ENCODE measurements around the gene C20orf96. TPM values are rescaled to one million over a fixed set of nuclear protein-coding genes. Genes with fewer than 3 reads are reported as not detected.
A peak's percentile ranks its signal among the peaks of the same experiment; 100 is the strongest.

Gene C20orf96
- polyA plus RNA-seq, 1 donor from 2014 or later, result 1.1 TPM

DNA sequence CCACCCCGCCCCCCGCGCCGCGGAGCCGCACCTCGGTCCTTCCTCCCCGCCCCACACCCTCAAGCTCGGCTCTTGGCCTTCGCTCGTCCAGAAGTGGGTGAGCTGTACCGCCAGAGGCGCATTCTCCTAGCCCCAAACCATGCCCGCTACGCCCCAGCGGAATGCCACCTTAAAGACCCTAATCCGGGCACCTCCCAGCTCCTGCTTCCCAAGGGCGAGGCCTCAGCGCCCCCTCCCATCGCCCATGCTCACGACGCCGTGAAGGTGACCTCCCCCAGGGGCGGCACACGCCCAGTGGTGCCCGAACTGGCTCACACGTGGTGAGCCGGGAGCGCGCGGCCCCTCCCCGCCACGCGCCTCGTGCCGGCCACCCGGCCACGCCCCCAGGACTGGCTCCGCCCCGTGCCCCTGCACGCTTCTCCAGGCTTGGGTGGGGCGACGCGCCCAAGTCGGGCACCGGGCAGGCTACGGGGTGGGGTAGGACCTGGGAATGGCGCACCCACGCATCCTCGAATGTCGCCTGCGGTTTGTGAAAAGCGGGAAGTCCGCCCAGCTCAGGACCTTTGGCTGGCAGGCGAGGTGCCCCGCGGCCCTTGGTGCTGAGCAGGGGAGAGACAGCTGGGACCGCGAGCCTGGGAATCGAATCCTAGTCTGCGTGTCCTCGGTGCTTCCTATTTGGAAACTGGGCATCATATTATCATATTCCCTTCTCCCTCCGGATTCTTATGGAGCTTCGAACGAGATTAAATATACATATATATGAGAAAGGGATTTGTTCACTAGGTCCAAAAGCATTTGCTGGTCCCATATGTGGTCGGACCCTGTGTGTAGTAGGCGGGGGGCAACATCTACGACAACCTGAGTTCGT lies 33.9 kb upstream of the C20orf96 start:
- Mint-ChIP-seq H3K9me3 (no peaks in the 10 kb centered on the region), H3K4me1 (peaks cover 3 to 16% (median 13%) of the 10 kb centered on the region in 3 donors), H3K4me3 (peak overlapping the region; percentile 90 to 98 (median 95)), H3K27ac (peak overlapping the region; percentile 92 to 99 (median 96)), H3K27me3 (no peaks in the 10 kb centered on the region), H3K36me3 (peaks cover 7% of the 10 kb centered on the region)

DNA sequence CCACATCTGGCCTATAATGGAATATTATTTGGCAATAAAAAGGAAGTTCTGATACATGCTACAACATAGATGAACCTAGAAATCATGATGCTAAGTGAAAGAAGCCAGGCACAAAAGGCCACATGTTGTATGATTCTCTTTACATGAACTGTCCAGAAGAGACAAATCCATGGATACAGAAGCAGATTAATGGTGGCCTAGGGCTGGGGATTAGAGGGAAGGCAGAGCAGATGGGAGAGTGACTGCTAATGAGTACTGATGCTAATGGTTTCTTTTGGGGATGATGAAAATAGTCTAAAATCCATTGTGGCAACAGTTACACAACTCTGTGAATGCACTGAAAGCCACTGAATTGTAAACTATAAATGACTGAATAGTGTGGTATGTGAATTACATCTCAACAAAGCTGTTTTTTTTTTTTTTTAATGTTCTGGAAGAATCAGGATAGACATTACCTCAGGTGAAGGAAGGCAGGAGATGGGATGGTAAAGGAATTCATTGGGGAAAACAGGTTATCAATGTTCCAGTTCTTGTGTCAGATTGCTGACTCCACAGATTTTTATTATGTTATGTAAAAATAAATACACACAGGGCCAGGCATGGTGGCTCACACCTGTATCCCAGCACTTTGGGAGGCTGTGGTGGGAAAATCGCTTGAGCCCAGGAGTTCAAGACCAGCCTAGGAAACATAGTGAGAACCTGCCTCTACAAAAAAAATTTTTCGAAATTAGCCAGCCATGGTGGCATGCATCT lies 25.9 kb upstream of the C20orf96 start:
- Mint-ChIP-seq H3K4me1 (peaks cover 3 to 5% (median 3%) of the 10 kb centered on the region in 3 donors), H3K9me3 (no peaks in the 10 kb centered on the region), H3K4me3 (no peak overlapping the region), H3K36me3 (peaks cover 5% of the 10 kb centered on the region), H3K27ac (no peak overlapping the region), H3K27me3 (no peaks in the 10 kb centered on the region)

DNA sequence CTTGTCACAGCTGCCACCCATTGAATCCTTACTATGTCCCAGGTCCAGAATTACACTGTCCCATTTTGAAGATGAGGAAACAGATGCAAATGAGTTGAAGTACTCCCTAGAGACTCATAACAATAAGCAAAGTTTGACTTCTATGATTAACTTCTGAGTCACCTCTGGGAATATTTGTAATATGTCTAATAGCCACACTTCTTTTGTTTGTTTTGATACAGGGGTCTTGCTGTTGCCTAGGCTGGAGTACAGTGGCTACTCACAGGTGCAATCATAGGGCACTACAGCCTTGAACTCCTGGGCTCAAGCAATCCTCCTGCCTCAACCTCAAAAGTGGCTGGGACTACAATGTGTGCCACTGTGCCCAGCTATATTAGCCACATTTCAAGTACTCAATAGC lies 23.4 kb upstream of the C20orf96 start:
- H3K36me3 Mint-ChIP-seq, result peaks cover 3% of the 10 kb centered on the region
- peaks cover 10 to 20% (median 15%) of the 10 kb centered on the region in 3 donors for H3K4me1 Mint-ChIP-seq
- H3K9me3 Mint-ChIP-seq, result no peaks in the 10 kb centered on the region
- H3K27me3 Mint-ChIP-seq, result no peaks in the 10 kb centered on the region
- no peak overlapping the region for H3K4me3 Mint-ChIP-seq
- H3K27ac Mint-ChIP-seq, result no peak overlapping the region

- Mint-ChIP-seq H3K4me3 (no peak overlapping the region), H3K36me3 (peaks cover 3% of the 10 kb centered on the region)
These were observed 22.9 kb upstream of the C20orf96 start for GRCh38 chr20:313402-313801.

GRCh38 chr20:312866-313265 lies 22.3 kb upstream of the C20orf96 start:
- no peak overlapping the region for H3K27ac Mint-ChIP-seq
- H3K27me3 Mint-ChIP-seq, result no peaks in the 10 kb centered on the region
- peak overlapping the region in 2 of 4 donors; percentile 33 to 51 for H3K4me3 Mint-ChIP-seq
- H3K9me3 Mint-ChIP-seq, result no peaks in the 10 kb centered on the region
- peaks cover 10 to 20% (median 15%) of the 10 kb centered on the region in 3 donors for H3K4me1 Mint-ChIP-seq
- peaks cover 3% of the 10 kb centered on the region for H3K36me3 Mint-ChIP-seq

More at GRCh38 chr20:313402-313801, 22.9 kb upstream of the C20orf96 start:
- Mint-ChIP-seq H3K27me3 (no peaks in the 10 kb centered on the region), H3K4me1 (peaks cover 10 to 20% (median 15%) of the 10 kb centered on the region in 3 donors), H3K27ac (no peak overlapping the region), H3K9me3 (no peaks in the 10 kb centered on the region)

DNA sequence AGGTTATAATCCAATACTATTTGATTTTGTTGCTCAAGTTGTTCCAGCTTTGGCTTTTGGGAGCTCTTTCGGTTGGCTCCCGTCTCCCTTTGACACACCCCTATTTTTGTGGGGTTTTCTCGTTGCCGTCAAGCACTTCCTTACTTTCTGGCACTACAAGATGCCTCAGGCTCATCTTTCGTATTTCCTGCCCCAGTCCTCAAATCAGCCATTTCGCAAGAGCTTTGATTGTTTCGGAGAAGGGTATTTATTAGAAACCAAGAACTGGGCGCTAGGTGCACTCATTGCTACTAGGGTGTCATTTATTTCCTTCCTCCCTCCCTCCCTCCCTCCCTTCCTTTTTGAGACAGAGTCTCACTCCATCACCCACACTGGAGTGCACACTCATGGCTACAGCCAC lies 21.5 kb upstream of the C20orf96 start:
- no peaks in the 10 kb centered on the region for H3K9me3 Mint-ChIP-seq
- no peaks in the 10 kb centered on the region for H3K27me3 Mint-ChIP-seq
- peaks cover 10 to 20% (median 15%) of the 10 kb centered on the region in 3 donors for H3K4me1 Mint-ChIP-seq
- H3K4me3 Mint-ChIP-seq, result no peak overlapping the region
- no peak overlapping the region for H3K27ac Mint-ChIP-seq
- peaks cover 2% of the 10 kb centered on the region for H3K36me3 Mint-ChIP-seq

DNA sequence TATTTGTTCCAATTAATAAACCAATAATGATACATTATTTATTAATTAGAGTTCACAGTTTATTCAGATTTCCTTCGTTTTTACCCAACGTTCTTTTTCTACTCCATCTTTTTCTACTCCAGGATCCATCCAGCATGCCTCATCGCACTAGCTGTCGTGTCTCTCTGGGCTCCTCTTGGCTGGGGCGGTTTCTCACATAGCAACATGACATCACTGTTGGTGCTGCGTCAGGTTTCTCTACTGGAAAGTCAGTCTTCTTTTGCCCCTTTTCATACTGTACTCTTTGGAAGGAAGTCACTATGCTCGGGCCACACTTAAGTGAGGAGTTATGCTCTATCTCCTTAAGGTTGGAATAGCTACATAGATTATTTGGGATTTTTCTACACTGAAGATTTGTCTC lies 21.1 kb upstream of the C20orf96 start:
- peaks cover 1% of the 10 kb centered on the region for H3K36me3 Mint-ChIP-seq
- H3K4me3 Mint-ChIP-seq, result peak overlapping the region in 3 of 4 donors; percentile 20 to 55 (median 40)
- no peaks in the 10 kb centered on the region for H3K9me3 Mint-ChIP-seq
- no peak overlapping the region for H3K27ac Mint-ChIP-seq
- no peaks in the 10 kb centered on the region for H3K27me3 Mint-ChIP-seq
- peaks cover 10 to 20% (median 15%) of the 10 kb centered on the region in 3 donors for H3K4me1 Mint-ChIP-seq

DNA sequence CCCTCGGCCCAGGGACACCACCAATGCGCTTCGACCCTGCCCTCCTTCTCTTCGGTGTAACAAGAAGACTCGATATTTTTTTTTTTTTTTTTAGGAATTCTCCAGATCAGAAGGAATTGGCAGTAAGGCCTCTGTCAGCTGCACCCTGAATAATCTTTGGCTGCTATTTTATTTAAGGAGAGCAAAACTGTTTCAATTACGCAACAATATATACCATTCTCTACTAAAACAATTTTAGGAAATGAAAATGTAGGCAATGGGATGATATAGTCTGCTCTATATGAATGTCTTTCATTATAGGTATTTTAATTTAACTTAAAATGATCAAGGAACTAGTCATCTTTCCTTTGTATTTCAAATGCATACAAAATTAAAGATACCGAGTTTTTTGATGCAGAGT lies 20.1 kb upstream of the C20orf96 start:
- Mint-ChIP-seq H3K4me3 (peak overlapping the region; percentile 76 to 94 (median 88)), H3K4me1 (peaks cover 10 to 20% (median 15%) of the 10 kb centered on the region in 3 donors), H3K9me3 (no peaks in the 10 kb centered on the region), H3K27me3 (no peaks in the 10 kb centered on the region), H3K27ac (peak overlapping the region; percentile 80 to 92 (median 88)), H3K36me3 (peaks cover 1% of the 10 kb centered on the region)

DNA sequence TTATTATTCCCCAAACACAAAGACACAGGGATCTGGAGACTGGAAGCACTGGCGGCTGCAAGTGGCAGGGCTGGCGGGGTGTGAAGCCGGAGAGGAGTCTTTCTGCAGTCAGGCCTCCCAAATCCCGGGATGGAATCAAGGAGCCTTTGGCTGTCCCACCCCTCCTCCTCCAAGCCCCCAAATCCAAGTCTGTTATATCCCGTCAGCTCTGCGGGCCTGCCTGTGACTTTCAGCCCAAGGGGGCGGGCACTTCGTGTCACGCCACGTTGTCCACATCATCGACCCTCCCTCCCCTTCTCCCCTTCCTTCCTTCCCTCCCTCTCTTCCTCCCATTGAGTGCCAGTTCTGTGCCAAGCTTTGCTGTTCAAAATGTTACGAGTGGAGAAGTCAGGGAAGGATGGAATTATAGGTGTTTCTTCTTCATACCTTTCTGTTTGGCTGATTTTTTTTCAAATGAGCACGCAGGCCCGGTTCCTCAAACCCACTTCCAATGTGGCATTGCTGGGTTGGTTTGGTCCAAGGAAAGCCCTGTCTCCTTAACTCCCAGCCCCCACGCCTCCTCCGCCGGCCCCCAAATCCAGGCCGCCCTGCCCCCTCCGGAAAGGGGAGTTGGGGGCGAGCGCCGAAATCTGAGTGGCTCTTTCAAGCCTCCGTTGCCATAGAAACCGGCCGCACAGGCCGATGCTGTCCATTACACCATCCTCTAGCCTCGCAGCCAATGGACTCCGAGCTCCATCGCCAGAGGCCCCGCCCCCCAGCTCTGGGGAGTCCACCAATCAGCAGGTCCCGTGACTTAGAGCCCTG lies 19.5 kb upstream of the C20orf96 start:
- Mint-ChIP-seq H3K4me3 (peak overlapping the region; percentile 76 to 94 (median 88)), H3K9me3 (no peaks in the 10 kb centered on the region), H3K4me1 (peaks cover 10 to 20% (median 15%) of the 10 kb centered on the region in 3 donors), H3K27me3 (no peaks in the 10 kb centered on the region), H3K27ac (peak overlapping the region; percentile 80 to 92 (median 88)), H3K36me3 (peaks cover 1% of the 10 kb centered on the region)

DNA sequence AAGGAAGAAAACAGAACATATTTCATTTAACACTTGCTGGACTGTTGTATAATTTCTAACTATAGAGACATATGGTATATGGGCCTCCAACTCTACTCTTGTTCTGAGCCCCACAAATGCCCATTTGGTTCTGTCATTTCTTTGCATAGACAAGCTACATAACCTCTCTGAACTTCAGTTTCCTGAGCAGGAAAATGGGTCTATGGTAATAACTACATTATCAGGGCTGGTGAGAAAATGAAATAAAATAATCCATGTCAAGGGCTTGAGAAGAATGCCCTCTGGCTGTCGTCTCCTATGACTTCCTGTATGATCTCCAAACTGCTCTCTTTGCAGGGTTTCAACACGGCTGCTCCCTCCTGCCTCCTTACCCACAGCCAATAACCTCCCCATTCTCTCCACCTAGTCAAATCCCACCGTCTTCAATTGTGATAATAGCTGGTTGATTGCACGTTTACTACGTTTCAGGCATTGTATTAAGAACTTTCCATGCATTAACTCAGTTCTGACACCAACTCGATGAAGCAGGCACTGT lies 18.8 kb upstream of the C20orf96 start:
- Mint-ChIP-seq H3K4me1 (peaks cover 10 to 20% (median 15%) of the 10 kb centered on the region in 3 donors), H3K9me3 (no peaks in the 10 kb centered on the region), H3K27ac (peak overlapping the region in 1 of 3 donors; percentile 24), H3K36me3 (peaks cover 1% of the 10 kb centered on the region), H3K27me3 (no peaks in the 10 kb centered on the region), H3K4me3 (peak overlapping the region; percentile 5 to 79 (median 51))

DNA sequence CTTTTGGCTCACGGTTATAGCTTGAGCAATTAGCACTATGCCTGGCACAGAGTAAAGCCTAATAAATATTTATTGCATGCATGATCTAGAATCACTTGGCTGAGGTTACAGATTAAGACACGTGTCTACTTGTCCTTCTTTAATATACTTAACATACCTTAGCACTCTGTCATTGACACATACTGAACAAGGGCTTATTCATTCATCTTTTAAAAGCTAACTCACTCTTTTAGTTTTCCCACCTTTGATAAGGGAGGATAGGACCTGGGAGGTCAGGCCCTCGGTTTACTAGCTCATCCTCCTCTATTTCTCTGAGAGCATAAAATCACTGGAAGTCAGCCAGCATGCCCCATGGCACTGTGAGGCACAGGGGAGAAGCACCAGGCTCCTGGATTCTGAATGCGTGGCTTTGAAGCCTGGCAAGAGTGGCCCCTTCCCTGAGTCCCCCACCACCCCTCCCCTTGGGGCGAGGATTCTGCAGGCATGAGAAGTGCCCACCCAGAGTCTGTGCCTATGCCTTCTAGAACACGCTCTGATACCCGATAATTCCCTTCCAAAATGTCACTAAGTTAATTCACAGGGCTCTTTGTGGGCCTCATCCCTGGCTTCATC lies 18.0 kb upstream of the C20orf96 start:
- Mint-ChIP-seq H3K27me3 (no peaks in the 10 kb centered on the region), H3K4me3 (no peak overlapping the region), H3K4me1 (peaks cover 10 to 20% (median 14%) of the 10 kb centered on the region in 3 donors), H3K36me3 (no peaks in the 10 kb centered on the region), H3K27ac (peak overlapping the region in 1 of 3 donors; percentile 53), H3K9me3 (no peaks in the 10 kb centered on the region)

DNA sequence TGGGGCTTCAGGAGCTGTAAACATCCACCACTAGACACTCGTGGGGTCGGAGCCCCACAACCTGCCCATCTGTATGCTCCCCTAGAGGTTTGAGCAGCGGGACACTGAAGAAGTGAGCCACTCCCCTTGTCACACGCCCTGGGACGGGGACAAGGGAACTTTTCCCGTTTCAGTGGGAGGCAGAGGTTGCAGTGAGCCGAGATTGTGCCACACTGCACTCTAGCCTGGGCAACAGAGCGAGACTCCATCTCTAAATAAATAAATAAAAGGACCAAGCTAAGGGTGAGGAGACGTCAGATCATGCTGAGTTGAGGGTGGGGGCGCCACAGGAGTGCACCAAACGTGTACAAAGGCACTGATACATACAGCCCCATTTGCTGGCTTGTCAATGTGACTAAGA lies 15.2 kb upstream of the C20orf96 start:
- peak overlapping the region in 1 of 3 donors; percentile 11 for H3K27ac Mint-ChIP-seq

GRCh38 chr20:301886-302848 lies 11.6 kb upstream of the C20orf96 start:
- H3K4me3 Mint-ChIP-seq, result peak overlapping the region in 1 of 4 donors; percentile 24
- peaks cover 19 to 35% (median 23%) of the 10 kb centered on the region in 3 donors for H3K4me1 Mint-ChIP-seq
- no peaks in the 10 kb centered on the region for H3K27me3 Mint-ChIP-seq
- H3K36me3 Mint-ChIP-seq, result peaks cover 4% of the 10 kb centered on the region
- no peaks in the 10 kb centered on the region for H3K9me3 Mint-ChIP-seq
- peak overlapping the region in 2 of 3 donors; percentile 53 to 57 for H3K27ac Mint-ChIP-seq

More for the DNA sequence above, 15.2 kb upstream of the C20orf96 start:
- H3K9me3 Mint-ChIP-seq, result no peaks in the 10 kb centered on the region
- no peak overlapping the region for H3K4me3 Mint-ChIP-seq
- H3K36me3 Mint-ChIP-seq, result peaks cover 3% of the 10 kb centered on the region
- peaks cover 9 to 21% (median 13%) of the 10 kb centered on the region in 3 donors for H3K4me1 Mint-ChIP-seq
- no peaks in the 10 kb centered on the region for H3K27me3 Mint-ChIP-seq
